ENCODE results near the gene CYP2C19.

- TF ChIP-seq CTCF (IDR thresholded peaks at IDR 0.05) (no peak), POLR2A (IDR thresholded peaks at IDR 0.05) (no peak)
Measured at GRCh38 chr10:94859086-94859485, 96.6 kb downstream of the CYP2C19 start.

Measured in adrenal gland (tissue), 5 donors.